Stimulated activated CD8-positive, alpha-beta memory T cell treated with anti-CD3 and anti-CD28 coated beads, Interleukin-7, amount 100 ng/mL, for 4 hours (primary cell): ENCODE data around the gene PICK1.

Experiments used
- DNase-seq, 2 donors: peaks; one replicate each; pipeline ENCODE4 v3.0.0-alpha.2; 2020; ENCODE audit warnings: low read depth in 2 of 2

The PICK1 gene

DNA sequence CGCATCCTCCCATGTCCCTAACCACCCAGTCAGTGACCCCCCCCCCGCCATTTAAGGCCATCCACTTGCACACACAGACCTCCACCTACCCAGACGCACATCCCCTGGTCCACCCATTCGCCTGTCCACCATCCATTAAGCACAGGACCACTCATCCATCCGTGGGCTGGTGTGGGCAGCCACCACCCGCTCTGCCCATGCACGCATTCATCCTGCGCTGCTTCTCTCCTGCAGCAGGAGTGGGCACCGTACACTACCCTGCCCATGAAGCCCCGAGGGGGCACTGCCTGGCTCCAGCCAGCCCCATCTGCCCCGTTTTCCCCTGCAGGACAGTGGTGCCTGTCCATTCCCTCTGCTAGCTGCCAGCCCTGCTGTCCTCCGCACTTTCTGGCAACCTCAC is 30.7 kb downstream of the PICK1 start:
- no peak for DNase-seq

DNA sequence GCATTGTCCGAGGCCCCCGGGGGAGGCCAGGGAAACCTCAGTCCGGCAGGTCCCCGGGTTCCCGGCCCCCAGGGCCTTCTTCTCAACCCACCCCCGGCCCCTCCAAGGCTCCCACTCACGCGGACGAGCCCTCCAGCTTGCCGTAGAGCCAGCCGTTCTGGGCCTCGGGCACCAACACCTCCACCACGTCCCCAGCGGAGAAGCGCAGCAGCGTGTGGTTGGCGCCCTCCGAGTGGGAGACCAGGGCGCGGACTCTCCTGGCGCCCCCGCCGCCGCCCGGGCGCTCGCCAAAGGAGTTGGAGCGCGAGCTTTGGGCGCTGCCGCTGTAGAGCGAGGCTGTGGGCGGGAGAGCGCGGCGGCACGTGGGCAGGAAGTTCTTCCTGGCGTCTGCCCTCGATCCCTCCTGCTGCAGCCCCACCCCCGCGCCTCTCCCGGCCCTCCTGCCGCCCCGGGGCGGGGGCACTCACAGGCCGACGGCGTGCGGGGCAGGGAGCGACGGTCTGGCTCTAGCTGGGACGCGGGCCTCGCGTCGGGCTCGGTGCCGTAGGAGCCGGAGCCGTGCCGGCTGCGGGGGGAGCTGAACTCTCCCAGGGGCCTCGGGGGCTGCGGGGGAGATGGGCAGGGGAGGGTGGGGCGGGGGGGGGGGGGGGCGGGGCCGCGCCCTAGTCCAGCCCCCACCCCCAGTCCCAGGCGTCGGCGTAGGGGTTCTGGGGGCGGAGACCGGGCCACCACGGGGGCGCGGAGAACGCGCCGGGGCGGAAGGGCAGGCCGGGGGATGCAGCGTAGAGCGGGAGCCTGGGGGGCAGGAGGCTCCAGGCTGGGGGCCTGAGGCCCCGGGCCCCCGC is 31.6 kb downstream of the PICK1 start:
- no peak for DNase-seq

DNA sequence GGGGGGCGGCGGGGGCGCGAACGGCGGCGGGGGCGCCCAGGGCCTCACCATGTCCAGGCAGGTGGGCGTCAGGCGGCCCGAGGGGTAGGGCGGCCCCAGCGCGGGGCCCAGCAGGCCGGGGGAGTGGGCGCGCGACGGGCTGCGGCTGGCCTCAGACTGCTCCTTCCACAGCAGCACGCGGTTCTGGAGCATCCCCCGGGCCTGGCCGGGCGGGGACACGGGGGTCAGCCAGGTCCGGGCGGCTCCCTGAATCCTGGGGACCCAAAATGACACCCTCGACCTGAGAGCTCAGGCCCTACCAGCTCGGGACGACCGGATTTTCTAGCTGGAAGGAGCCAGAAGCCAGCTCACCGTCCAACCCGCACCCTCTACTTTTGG is 32.3 kb downstream of the PICK1 start:
- DNase-seq = no peak

DNA sequence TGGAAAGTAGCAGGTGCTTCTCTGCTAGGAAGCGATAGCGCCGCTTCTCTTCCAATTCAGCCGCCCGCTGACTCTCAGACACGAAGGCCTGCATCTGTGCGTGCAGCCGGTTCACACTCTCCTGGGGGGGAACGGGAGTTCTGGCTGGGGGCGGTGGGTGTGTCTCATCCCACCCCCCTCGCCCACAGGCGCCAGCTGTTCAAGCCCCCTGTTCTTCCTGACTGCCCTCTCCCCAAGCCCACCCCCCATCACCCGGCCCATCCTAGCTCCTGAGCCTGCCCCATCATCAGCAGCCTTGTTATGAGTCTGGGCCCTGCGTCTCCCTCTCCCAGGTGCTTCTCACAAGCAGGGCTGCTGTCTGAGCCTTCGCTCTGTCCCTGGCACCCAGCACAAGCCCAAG is 39.9 kb downstream of the PICK1 start:
- DNase-seq = no peak

DNA sequence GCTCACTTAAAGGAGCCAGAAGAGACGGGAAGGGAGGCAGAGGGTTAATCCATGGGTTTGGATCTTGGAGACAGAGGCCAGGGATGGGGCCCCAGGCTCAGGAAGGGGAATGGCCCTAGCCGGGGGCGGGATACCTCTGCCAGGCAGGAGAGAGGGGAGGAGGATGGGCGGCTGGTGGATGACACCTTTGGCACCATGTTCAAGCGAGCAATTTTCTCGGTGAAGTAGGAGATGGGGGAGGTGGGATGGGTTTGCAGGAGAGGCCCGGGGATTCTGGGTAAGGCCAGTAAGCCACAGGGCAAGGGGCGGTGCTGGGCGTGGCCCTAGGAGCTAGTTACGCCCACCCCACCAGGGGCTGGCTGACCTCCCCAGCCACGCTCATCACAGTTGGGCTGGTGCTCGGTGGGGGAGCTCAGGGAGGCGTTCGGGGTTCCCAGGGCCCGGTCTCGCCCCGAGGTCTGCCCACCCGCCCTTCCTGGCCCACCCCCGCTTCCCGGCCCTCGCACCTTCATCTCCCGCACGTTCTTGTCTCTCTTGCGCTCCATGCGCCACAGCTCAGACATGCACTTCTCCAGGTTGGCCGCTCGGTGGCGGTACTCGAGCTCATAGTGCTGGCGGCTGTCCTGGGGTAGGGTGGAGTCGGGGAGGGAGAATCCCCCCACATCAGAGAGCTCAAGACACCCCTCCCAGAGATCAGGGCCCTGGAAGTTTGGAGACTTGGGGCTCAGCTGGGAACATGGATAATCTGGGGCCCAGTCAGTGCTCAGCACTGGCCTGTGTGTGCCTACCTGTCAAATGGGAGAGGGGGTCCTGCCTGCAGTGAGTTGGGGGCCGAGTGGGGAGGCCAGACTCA is 40.6 kb downstream of the PICK1 start:
- DNase-seq = no peak

DNA sequence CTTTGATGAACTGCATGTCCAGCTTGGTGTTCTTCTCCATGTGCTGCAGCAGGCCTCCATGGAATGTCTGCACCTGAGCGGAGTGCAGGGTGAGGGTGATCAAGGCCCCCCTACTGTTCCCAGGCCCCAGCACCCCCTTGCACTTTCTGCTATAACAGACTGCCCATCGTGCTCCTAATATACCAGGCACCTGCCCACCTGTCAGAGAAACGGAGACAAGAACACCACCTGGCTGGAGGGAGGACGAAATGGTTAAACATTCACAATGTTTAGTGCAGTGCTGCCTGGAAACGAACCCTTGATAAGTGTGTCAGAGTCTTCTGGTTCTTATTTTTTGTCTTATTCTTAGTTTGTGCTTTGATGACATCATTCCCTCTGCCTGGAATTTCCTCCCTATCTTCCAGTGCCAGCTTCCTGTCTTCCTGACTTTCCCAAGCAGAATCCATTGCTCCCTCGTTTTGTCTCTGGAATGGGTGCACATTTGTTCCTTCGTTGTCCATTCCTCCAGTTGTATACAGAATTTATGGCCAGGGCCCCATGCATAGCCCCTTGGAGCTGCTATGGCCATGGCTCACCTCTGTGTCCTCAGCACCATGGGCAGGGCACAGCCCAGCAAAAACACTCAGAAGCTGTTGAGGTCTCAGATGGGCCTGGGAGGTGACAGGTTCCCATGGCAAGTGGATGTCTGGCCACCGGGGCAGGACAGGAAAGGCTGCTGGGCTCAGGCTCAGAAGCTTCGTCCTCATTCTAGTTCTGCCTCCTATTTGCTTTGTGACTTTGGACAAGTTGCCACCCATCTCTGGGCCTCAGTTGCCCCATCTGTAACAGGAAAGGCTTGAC is 41.4 kb downstream of the PICK1 start:
- DNase-seq = no peak

DNA sequence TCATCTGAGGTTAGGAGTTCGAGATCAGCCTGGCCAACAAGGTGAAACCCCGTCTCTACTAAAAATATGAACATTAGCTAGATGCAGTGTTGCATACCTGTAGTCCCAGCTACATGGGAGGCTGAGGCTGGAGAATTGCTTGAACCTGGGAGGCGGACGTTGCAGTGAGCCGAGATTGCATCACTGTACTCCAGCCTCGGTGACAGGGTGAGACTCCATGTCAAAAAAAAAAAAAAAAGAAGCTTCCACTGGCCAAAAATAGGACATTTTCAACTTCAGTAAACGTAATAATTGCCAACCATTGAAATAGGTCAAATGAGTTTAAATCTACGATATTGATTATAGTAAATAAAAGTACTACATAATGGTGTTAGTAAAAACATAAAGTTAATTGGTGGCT is 46.4 kb downstream of the PICK1 start:
- no peak for DNase-seq

DNA sequence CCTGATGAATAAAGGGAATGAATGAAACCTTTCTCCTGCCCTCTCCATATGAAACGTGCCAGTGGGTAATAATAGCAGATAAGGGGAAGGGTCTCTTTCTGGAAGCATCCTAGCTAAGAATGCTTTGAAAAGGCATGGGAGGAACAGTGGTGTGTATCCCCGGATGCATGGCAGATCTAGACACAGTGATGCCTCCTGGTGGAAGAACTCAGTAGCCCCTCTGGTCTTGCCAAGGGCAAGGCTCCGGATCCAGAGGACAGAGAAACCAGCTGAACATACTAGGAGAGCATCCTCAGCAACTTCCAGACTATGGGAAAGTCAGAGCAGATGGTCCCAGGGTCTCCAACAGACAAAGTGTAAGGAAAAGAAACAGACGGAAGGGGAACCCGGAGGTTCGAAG is 46.9 kb downstream of the PICK1 start:
- DNase-seq = no peak

DNA sequence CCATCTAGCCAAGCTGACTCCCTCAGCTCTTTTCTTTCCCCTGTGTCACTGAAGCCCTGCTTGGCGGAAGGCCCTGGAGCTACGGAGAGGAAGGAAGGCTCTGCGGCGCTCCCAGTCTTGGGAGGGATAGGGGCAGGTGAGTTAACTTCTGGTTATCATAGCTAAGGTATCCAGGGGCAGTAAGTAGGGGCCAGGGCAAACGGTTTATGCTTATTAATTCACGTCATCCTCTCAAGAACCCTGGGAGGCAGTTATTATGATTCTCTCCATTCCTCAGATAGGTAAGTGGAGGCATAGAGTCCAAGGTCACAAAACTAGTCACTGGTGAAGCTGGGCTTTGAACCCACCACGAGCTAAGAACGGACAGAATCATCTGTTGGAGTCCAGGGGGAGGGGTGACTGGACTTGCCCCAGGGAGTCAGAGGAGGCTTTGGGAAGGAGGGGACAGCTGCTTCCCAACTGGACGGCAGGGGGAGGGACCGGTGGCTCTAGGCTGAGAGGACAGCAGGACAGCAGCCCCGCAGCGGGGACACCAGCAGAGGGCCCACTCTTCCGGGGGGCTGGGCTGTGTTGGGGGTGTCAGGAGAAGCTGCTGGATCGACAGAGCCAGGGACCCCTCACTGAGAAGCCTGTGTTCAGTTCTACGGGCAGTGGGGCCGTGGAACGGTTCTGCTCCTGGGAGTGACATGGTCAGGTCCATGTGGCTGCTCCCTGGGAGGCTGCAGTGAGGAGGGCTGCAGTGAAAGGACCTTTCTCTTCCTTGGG is 49.8 kb downstream of the PICK1 start:
- no peak for DNase-seq

DNA sequence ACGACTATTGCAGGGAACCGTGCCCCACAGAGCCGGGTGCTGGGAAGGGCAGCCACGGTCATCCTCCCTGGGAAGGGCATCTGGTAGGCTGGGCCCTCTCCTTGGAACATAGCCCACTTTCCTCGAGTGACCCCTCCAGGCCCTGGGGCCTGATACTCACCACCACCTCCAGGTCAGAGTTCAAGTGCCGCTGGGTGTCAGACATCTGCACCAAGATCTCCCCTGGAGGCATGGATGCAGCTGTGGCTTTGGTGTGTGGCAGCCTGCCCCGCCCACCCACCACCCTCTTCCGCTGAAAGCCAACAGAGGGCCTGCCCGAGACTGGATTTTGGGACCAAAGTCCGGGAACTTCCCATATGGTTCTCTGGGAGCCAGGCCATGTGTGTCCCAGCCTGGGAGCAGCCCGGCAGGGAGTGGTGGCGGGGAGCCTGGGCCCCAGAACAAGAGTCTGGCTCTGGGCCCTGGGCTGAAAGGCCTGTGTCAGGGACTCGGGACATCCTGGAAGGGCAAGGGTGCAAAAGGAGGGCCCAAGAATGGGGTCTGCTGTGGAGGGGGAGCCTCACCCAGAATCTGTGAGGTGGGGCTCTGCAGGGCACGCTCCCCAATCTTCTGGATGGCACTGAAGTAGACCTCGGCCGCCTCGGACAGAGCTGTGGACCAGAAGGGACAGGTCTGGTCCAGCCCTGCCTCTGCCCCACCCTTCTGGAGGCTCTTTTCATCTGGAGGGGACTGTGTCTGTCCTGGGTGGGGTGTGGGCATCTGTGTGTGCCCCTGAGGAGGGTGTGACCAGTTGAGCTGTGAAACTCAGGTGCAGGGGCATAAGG is 50.7 kb downstream of the PICK1 start:
- DNase-seq = no peak

DNA sequence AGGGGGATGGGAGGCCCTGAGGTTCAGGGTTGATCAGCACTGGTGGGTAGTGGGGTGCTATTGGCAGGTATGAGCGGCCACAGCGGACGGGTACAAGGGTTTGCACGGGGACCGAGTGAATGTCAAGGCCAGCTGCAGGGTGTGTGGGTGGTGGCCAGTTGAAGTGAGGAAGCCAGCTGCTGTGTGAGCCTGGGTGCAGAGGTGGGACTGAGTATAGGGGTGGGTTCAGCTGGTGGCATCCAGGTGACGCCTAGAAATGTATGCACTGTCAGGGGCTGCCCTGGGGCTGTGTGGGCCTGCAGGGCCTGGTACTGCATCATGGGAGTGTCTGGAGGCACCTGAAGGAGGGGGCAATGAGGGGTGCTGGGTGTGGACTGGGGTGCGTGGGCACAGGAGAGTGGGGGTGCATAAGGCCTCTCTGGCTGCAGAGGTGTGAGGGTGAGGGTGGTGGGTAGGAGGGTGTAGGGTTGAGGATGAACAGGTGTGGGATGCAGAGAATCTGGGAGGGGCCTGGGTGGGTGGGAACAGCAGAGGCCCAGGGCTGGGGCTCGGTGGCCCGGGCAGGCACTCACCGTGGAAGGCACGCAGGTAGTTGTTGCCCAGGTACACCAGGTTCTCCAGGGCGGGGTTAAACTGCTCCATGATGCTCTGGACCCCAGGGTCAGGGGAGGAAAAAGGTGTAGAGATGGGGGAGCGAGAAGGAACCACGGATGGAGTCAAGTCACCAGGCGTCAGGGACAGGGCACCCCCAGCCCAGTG is 51.5 kb downstream of the PICK1 start:
- no peak for DNase-seq

DNA sequence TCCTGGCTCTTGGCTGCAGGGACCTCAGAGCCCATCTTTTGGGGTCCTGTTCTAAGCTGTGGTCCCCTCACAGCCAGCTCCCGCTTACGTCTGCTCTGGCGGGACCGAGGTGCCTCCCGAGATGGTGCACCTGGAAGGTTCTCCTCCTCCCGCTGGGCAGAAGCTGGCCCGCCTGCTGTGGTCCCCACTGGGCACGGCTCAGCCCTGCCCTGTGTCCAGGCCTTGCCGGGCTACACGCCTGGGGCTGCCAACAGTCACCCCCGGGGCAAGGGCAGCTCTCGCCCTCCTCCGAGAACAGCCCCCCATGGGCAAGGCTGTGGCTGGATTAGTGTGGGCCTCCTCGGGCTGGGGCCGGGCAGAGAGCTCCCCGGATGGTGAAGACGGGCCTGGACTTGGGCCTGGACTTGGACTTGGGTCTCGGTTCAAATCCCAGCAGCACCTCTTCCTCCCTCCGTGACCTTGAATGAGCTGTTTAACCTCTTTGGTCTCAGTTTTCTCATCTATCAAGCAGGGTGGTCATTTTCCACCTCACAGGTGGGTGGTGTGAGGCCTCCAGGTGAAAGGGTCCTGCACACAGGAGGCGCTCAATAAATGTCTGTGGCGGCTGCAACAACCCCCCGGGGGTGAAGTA is 52.3 kb downstream of the PICK1 start:
- DNase-seq = no peak

DNA sequence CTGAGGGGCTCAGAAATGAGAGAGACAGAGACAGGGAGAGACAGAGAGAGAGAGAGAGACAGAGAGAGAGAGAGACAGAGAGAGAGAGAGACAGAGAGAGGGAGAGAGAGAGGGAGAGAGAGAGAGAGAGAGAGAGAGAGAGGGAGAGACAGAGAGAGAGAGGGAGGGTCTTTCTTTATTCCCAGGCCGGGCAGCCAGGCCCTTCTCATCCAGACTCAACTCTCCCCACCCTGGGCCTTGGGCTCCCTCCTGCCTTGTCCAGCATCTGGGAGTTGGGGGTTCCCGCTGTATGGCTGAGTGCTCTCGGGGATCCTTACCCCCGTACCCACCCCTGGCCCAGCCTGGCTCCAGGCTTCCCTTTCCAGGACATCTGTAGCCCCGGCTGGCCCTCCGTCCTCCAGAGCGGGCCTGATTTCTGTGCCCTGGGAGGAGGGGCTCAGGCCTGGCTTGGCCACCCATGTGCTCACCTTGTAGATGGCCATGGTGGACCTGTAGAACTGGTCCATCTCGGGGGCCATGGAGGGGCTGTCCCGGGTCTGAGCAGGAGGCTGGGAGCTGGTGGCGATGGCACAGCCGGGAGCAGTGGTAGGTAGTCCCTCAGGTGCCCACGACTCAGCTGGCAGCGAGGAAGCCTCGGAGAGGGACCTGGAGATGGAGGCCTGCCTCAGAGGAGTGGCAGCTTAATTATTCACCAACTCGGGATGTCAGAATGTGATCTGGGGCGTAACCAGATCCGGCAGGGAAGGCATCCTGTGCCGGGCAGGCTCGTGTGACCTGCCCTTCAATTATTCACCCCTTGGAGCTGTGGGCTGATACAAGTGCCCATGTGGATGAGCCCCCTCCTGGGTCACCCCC is 53.0 kb downstream of the PICK1 start, which contains the start of gene BAIAP2L2:
TSS of gene BAIAP2L2 (minus strand) at position 677 of the 855 bp plus-strand sequence. CDS start at position 518, 159 bp downstream.
- DNase-seq = no peak

DNA sequence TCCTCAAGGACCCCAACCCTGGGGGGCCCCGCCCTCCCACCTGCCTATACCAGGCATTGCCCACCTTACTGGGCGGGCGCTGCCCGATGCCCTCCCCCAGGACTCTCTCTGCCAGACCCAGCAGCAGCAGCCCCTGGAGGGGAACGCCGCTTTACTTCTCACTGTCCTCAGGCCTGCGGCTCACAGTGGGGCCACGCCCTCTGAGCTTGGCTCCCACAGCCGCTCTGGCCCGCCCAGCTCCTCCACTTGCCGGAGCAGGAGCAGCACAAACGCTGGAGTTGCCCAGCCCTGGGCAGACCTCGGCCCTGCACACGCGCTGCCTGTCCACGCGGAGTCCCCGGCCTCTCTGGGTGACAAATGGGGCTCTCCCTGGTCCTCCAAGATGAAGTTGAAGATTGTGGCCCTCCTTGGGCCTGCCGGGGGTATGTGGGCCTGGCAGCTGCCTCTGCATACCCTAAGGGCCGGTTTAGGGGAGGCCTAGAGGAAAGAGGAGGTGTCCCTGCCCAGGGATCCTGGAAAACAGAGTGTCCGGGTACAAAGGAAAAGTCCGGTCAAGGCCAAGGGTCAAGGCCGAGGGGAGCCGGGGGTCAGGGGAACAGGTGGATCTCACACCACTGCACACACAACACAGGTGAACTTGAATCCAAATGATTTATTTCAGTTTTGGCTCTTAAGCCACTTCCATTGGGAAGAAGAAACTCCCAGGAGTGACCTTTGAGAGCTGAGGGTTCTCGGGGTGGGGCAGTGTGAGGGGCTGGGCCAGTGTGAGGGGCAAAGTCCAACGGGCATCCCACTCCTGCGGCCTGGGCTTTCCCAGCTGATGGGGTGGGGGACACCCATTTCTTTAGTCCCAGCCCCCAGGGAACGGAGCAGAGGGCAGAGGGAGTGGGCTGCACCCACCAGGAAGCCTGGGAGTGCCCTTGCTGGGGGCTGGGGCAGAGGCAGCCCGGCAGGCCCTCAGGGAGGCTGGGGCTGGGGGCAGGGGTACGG is 54.0 kb downstream of the PICK1 start:
- DNase-seq = no peak

DNA sequence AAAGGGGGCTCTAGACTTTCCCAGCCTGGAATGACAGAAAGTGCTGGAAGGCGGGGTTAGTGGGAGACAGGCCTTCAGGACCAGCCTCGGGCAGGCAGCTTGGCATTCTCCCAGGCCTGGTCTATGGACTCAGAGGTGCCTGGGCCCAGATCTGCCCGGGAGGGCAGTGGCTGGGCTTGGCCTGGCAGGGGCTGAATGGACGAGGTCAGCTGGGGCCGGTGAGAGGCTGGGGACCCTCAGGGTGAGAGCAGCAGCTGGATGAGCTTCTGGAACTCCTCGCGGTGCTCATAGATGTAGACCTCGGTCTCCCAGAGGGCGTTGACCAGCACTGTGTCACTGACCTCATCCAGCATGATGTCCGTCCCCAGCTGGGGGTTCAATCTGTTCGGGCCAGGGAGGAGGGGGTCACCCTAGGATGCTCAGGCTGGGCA is 54.7 kb downstream of the PICK1 start:
- DNase-seq = no peak

DNA sequence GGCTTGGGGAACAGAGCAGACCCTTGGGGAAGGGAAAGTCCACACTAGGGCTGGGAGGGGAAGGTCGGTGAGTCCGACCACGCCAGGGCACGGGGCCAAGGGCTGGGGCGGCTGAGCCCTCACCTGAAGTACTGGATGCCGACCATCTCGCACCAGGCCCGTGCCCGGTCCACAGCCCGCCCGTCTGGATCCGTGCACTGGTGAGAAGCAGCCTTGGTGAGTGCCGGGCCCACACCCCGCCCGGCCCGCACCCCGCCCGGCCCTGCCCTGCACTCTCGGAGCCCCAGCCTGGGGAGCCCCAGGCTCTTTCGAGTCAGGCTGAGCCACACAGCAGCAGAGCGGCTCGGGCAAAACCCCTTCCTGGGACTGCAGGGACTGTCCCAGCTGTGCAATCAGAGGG is 55.2 kb downstream of the PICK1 start:
- no peak for DNase-seq
